GM19468 (cell line): Measurements from ENCODE around the gene ATF4.

ENCODE experiments used
- ATAC-seq: cut with Tn5 transposase; IDR thresholded peaks from one replicate; pipeline ENCODE4 v1.9.1; 2021; ENCODE audit warnings: mild to moderate bottlenecking, moderate library complexity, moderate number of reproducible peaks; ENCODE audit not compliant: unreplicated experiment; ENCODE audit errors: extremely low read depth

The ATF4 gene

DNA sequence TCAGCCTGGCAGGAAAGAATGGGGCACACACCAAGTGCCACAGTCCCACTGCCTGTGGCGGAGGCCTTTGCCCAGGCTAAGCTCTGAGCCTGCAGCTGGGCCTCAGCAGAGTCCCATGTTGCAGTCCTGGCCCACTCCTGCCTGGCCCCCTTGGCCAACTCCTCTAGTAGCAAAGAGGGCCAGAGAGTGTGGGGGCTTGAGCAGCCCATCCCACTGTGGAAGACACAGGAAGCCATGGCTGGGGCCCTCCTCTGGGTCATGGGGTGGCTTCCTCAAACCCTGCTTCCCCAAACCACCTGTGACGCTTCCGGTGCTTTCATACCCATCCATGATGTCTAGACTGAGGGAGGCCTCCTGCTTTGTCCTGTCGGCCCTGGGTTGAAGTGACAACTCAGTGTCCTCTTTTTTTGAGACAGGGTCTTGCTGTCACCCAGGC lies 6.4 kb downstream of the ATF4 start:
- no peak for ATAC-seq

DNA sequence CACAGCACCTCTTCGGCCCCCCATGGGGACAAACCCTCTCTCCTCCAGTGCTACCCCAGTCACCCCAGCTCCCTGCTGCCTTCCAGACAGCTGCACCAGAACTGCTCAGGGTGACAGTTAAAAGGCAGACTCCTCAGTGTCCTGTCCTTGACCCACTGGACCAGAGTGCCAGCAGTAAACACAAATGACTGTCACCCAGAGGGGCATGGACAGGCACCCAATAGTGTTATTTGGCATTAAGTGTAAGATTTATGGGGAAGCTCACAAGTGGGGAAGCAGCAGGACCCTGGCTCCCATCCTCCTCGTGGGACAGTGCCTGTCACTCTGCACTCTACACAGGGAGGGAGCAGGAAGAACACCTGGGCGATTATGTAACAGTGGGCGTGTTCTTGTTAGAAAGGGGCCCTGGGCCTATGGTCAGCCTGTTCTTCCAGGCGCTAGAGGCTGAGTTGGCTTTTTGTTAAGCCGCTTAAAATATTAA lies 7.2 kb downstream of the ATF4 start:
- no peak for ATAC-seq

DNA sequence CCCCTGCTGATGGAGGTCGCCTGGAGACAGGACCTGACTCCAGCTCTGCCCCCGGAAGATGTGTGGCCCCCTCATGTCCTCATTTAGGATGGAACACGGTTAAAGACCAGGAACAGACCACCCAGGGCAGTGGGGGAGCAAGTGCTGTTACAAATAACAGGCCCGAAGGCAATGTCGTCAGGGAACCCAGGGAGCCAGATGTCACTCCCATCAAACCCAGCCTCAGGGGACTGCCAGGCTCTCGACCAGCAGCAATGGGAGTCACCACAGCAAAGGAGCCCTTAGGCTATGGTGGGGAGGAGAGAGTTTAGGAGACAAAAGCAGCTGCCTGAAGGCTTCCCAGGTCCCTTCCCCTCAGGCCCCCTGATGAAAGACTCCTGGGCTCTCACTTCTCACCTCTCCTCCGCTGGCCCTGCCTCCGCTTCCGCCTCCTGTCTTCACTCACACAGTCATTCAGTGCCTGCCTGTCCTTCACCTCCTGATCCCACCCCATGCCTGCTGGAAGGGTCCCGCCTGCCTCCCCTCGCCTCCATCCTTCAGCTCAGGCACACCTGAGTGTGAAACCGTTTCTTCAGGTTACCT lies 7.8 kb downstream of the ATF4 start:
- no peak for ATAC-seq

DNA sequence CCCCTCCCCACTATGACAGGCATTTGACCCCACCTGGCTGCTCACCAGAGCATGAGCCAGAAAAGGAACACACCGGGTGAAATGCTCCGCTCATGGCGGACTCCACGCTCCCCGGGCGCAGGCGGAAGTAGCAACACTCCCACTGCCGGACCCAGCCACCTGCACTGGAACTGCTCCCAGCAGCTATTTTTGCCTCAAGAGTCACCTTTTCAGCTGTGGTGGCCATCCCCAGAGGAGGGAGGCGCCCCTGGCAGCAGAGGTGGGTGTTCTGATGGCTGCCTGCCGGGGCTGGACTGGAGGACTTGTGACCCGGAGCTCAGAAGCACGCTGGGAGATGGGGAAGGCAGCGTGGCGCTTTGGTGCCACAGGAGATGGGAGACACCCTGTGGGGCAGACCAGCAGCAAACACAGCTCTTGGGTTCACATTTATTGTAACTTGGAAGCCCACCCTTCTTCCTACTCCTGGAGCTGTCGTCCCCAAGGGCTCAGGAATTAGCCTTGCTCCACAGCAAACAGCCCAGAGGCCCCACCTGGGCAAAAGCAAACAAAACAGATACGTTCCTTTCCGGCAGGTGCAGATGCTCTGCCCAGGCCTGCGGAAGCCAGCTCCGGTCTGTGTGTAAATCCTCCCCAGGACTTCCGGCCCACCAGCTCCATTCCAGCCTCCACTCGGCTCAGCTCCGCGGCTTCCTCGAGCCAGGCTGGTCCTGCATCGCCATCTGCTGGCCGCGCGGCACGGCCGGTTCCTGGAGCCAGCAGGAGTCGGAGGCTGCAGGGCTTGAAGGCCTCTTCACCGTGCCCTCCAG lies 8.5 kb downstream of the ATF4 start:
- no peak for ATAC-seq

DNA sequence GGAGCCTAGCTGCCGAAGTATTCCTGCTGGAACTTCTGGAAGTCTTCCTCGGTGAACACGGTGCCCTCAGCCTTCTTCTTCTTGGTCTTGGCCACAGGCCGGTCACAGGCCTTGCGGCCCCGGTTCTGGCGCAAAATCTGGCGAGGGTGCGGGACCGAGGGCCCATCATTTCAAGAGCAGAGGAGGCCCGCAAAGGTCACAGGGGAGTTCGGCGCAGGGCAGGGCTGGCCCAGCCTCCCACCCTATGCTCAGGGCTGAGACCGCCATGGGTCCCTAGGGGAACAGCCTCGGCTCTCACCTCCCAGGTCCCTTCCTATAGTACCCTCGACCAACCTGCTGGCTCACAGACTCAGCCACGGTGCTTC lies 9.1 kb downstream of the ATF4 start:
- ATAC-seq = no peak

DNA sequence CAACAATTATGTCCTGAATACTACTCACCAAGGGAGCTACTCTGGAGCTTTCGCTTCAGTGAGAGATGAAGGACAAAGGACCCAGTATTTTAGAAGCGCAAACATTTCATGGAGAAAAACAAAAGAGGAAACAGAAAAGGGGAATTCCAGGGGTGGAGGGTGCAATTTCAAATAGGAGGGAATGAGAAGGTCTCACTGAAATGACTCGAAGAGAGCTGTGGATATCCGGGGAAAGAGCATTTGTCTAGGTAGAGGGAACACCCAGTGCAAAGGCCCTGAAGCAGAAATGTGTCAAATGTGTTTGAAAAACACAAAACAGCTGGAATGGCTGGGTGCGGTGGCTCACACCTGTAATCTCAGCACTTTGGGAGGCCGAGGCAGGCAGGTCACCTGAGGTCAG lies 9.8 kb downstream of the ATF4 start:
- no peak for ATAC-seq

DNA sequence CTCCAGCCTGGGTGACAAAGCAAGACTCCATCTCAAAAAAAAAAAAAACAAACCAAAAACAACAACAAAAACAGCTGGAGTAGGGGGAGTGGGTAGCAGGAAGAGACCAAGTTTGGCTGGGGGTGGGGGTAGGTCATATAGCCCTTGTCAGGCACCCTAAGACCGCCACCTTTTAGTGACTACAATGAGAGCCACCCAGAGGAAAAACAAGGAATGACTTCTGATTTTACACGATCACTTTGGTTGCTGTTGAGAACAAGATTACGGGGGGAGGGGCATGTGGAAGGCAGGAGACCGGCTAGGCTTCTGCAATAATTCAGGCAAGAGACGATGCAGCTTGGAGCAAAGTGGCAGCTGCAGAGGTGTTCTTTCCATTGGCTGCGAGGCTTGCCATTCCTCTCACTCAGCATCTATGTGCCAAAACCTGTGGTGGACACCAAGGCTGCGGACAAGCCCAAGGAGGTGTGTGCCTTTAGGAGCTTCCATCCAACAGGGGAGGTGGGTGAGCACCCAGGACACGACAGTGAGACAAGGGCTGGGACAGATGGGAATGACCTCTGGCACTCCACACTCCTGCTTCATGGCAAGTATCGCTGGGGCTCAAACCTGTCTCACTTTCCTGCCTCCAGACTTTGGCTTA lies 10.4 kb downstream of the ATF4 start:
- ATAC-seq = no peak

DNA sequence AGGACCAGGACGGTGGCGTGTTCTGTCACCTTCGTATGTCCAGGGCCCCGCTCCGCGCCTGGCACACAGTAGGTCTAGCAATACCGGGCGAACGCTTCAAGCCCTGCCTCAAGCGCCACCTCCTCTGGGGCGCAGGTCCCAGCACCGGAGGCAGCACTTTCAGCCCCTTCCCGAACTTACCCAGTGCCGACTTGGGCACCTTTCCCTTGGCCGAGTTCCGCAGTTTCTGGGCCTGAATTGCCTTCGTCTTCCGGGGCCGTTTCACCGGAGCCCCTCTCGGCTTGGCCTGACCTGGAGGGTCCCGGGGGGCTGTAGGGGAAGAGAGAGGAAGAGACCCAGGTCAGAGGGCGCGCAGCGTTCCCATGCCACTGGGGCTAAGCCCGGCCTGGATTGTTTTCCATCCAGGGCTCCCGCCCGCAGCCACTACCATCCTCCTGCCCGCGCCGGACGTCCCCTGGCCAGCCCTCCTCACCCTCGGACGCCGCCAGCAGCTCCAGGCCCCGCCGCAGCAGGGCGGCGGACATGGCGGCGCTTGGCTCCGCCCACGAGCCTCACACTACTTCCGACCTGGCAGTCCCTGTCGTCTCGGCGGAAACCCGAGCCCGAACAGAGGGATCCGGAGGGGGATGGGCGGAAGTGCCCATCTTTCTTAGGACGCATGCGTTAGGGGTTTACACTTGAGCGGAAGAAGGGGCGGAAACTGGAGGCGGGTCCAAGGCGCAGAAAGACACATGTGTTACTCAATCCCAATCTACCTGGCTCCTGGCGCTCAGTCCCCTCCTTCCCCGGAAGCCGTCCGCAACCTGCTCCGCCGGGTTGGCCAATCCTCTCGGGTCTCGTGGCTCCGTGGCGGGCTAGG lies 12.1 kb downstream of the ATF4 start, which contains the start of gene RPS19BP1:
Gene RPS19BP1, minus strand, starts transcription at position 534 of the 859 bp plus-strand sequence. Its CDS starts 10 bp downstream, at position 524.
- ATAC-seq = peak; percentile 58

DNA sequence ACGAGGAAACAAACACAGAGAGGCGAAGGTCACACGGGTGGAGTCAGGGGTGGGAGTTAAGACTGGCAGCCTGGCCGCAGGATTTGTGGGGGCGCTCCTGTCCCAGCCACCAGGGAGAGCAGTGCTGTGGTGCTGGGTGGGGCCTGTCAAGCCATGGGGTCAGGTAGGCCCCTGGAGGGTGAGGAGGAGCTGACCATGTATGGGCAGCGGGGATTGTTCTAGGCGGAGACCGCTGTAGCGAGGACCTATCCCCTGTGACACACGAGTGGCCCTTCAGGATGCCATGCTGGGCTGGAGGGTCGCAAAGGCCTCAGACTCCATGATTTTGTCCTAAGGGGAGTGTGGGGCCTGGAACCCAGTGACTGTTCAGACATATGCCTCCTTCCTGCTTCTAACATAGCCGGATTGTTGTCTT lies 13.7 kb downstream of the ATF4 start:
- ATAC-seq = no peak

DNA sequence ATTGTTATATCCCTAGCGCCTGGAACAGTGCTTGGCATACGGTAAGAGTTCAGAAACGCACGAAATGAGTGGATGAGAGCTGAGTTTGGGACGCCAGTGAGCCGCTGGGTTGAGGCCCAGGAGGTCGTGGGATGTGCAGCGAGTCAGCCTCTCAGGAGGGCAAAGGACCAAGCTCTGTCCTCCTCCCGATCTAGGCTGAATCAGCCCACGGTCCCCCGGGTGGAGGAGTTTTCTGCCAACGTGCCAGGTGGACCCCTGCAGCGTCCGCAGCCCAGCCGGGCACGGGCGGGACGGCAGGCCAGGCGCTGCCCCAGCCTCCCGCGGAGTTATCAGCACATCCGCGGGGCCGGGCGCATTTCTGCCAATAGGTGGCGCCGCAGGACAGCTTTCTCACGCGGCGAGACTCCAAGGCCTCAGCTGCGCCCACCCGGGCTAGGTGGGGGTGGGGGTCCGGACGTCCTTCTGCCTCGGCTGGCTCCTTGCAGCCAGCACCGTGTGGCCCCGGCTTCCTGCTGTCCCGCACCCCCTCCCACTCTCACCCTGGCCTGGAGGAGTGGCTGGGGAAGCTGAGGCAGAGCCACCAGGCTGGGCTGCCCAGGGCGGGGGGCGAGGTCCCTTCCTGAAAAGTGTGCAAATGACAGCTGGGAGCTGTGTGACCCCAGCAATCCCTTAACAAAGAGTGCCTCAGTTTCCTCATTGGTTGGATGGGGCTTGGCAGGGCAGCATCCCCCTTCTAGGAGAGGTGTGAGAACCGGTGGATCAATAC lies 14.4 kb downstream of the ATF4 start:
- ATAC-seq = no peak

DNA sequence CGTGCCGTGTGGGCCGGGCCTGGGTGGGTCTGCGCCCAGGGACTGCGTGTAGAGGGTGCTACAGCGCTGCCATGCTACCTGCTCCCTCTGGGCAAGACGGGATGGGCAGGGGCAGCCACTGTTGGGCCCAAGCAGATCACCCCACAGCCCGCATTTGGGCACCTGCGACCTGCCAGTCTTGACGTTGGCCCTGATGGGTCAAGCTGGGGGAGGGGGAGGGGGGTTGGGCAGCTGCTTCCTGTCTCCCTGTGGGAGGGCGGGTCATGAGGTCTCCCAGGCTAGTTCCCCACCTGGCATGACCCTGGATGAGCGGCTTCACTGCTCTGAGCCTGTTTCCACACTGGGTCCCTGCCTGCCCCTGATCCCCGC lies 15.0 kb downstream of the ATF4 start:
- no peak for ATAC-seq

DNA sequence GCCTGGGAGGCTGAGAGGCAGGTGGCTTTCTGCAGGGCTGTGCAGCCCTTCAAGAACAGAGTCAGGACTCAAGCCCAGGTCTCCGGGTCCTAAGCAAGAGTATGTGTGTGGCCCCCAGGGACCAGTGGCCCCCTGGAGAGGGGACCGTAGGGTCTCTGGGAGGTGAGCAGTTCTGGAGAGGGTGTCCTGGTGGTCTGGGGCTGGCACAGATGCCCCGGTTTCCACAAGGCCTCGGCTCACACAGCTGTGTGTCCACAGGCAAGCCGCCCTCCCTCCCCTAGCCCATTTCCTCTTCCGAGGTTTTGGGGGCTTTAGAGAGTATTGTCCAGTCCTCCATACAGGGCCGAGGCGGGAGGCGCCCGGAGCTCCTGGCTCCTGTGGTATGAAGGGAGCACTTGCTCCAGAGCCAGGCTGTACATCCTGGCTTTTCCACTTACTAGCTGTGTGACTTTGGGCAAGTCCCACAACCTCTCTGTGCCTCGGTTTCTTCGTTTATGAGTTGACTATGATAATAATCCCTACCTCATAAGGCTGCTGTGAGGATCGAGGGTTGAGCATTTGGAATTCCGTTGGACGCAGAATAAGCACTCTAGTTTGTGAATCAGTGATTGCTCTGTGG lies 15.6 kb downstream of the ATF4 start:
- ATAC-seq = no peak

DNA sequence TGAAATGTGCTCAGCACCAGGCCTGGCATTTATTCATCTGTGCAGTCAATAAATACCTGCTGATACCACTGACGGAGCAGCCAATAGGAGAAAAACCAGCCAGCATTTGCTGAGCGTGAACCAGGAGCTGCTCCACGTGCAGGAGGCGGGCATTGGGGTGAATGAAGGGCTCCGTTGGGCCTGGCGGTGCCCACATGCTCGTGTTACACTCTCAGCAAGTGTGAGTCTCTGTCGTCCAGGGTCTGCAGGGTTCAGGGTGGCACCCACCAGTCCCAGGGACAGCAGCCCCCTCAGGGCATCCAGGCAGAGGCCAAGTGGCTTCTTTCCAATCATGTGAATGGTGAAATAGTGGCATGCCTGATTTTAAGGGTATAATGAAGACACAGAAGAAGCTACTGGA lies 16.3 kb downstream of the ATF4 start:
- no peak for ATAC-seq

DNA sequence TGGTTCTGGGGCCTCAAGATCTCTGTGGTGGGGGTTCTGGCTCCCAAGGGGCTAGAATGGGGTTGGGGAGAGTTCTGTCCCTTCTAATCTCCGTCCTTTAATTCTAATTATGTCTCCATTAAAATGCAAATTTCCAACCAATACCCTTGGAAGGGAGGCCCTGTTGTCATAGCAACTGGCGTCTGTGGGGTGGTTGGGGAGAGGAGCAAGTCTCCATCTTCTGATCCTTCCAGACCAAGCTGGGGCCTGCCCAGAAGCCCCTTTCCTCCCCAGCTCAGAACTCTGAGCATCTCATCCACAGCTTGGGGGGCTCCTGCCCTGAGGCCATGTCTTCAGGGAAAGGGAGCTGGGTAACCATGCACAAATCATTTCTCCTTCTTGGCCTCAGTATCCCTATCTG lies 17.6 kb downstream of the ATF4 start:
- no peak for ATAC-seq

DNA sequence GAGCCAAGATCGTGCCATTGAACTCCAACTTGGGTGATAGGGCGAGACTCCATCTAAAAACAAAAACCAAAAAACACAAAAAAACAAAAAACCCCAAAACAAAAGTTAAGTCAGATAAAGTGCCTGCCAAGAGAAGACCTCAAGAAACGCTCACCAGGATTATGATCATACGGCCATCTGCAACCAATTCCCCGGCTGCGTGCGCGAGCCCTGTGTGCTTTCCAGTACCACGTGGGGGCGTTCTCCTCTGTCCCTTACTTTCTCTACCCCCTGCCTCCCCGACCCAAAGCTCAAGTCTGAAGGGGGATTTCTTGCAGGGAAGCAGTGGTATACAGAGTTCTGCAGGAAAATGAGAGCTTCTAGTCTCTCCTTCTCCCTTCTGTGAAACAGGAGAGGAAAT lies 22.7 kb downstream of the ATF4 start:
- no peak for ATAC-seq

DNA sequence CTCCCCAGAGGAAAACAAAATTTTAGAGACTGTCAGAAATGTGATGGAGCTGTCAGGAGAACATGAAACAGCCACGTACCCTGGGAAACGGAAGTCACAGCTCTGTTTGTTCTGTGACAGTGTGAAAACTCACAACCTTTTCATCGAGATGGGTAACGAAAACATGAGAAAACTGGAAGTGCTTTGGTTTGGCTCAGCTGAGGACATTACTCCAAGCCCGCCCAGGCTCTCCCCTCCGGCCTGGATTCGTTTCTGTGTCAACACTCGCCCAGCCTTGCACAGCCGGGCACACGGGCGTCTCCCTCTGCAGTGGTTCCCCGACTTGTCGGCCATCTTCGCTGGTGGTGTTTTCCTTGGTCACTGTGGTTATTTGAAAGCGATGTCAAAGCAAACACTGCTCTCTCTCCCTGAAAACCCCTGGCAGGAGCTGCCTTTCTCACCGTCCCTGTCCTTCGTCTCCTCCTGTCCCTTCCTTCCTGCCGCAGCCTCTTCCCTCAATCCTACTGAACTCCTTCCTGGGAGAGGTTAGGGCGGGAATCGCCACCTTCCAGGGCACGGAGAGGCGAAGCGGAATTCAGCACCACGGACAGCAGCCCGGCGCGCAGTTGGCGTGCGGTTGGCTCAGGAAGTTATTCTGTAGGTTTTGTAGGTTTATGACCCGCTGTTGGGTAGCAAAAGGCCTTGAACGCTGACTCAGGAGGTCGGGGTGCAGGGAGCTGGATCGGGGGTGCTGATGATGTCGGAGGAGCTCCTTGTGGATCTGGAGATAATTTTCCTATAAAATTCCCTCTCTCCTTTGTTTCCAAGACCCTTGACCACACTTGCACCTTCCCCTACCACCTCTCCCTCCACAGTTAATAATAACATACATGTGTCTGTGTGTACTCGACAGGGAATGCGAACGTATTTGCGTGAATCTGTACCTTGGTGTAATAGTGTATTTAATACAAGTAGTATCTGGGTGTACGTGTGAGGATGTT lies 25.3 kb downstream of the ATF4 start:
- no peak for ATAC-seq

DNA sequence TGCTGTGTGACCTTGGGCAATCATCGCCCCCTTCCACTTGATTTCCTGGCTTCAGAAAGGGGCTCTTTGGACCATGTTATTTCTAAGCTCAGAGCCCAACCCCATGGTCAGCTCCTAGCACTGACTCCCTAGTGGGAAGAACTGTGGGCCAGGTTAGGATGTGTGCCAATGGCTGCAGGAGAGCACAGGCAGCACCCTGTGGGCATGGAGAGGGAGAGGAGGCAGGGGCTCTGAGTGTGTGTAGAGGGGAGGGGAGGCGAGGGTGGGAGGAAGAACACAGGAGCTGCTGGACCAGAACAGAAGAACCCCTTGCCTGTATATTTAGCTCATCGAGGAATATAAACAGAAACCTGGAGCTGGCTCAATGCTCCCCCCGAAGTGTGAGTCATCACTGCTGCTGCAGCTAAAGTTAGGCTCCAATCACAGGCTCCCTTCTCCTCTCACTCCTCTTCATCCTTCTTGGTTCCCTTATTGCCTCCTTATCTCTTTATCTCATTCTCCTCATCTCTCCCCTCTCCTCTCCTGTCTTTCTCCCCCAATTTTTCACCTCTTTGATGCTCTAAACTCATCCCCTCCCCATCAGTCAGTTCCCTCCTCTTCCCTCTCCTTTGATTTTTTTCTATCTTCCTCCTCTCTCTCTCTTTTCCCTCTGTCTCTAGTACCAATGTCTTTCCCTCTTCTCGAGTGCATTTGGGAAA lies 26.7 kb downstream of the ATF4 start:
- no peak for ATAC-seq

DNA sequence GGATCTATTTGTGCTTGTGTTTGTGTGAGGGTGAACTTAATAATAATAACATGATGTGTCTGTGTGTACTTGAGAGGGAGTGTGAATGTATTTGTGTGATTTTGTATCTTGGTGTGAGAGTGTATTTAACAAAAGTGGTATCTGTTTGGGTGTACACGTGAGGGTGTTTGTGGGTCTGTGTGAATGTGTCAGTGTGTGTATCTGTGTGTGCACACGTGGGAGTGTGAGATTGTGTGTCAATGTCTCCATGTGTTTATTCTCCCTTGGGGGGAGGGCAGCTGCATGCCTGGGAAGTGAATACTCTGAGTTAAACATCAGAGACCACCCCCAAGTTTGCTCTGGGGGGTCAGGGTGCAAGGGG lies 27.2 kb downstream of the ATF4 start:
- ATAC-seq = no peak
